B cell (primary cell): ENCODE results near the gene RPF1. TPM values are rescaled to one million over a fixed set of nuclear protein-coding genes. Genes with fewer than 3 reads are reported as not detected.

Source experiments
- ATAC-seq: fragments of 200-7000 bp; cut with Tn5 transposase; one replicate; pipeline ENCODE4 v1.10.0; 2021; ENCODE audit warnings: low read depth, mild to moderate bottlenecking, moderate number of reproducible peaks, moderate library complexity
- CTCF ChIA-PET: fragments of 350-600 bp; sonication (Branson Sonifier 250); formaldehyde crosslinking; loops from one replicate; lab custom pipeline; 2021; ENCODE audit warnings: antibody characterized with exemption, inconsistent platforms; lab: Charles Lee
- POLR2A ChIA-PET: fragments of 350-600 bp; sonication (Branson Sonifier 250); formaldehyde crosslinking; loops from one replicate; lab custom pipeline; 2021; ENCODE audit warnings: antibody characterized with exemption; lab: Charles Lee
- DNase-seq: peaks from one replicate; pipeline ENCODE4 v3.0.0; 2013
- H2AFZ ChIP-seq: 2 replicates; pipeline ENCODE4 v1.6.1; 2012; ENCODE audit warnings: mild to moderate bottlenecking, low read depth, low read length; ENCODE audit not compliant: insufficient read depth, poor library complexity, severe bottlenecking
- H3K27ac ChIP-seq, 2 donors: 1 replicate in 1 of 2; 2 replicates in 1 of 2; pipeline ENCODE4 v1.5.1; 2012 to 2013; ENCODE audit warnings: low read length in 2 of 2, mild to moderate bottlenecking in 2 of 2, moderate library complexity in 1 of 2
- H3K27me3 ChIP-seq, 4 experiments: fragments of 200-600 bp in 1 of 4; sonication (generic) in 1 of 4; replicated peaks in 1 of 4; 1 replicate in 2 of 4; 2 replicates in 2 of 4; pipeline versions ENCODE4 v1.6.1 to v1.7.0; 2013 to 2016; ENCODE audit warnings: low read length in 3 of 4, mild to moderate bottlenecking in 2 of 4, mixed read lengths in 1 of 4, moderate library complexity in 1 of 4; ENCODE audit not compliant: insufficient read depth in 4 of 4, control insufficient read depth in 3 of 4; ENCODE audit errors: control extremely low read depth in 1 of 4
- H3K36me3 ChIP-seq, 2 experiments: replicated peaks in 1 of 2; 1 replicate in 1 of 2; 2 replicates in 1 of 2; pipeline versions ENCODE4 v1.6.1 to v1.7.1; 2013; ENCODE audit warnings: low read length in 1 of 2; ENCODE audit not compliant: insufficient read depth in 2 of 2, control insufficient read depth in 1 of 2; ENCODE audit errors: control extremely low read depth in 1 of 2, extremely low read depth in 1 of 2
- H3K4me1 ChIP-seq, 2 donors: fragments of 200-600 bp in 1 of 2; sonication (generic) in 1 of 2; 1 replicate in 1 of 2; 2 replicates in 1 of 2; pipeline versions ENCODE4 v1.5.1 to v1.6.1; 2013 to 2017; ENCODE audit warnings: low read length in 2 of 2; ENCODE audit not compliant: control insufficient read depth in 2 of 2, insufficient read depth in 2 of 2
- H3K4me2 ChIP-seq: replicated peaks from 2 replicates; pipeline ENCODE3; 2012; ENCODE audit warnings: mild to moderate bottlenecking, low read depth, low read length; ENCODE audit not compliant: poor library complexity, severe bottlenecking
- H3K4me3 ChIP-seq, 5 experiments: fragments of 200-600 bp in 1 of 5; sonication (generic) in 1 of 5; 1 replicate in 3 of 5; 2 replicates in 2 of 5; pipeline versions ENCODE4 v1.5.1 to v1.7.0; 2011 to 2016; ENCODE audit warnings: low read length in 4 of 5, mild to moderate bottlenecking in 4 of 5, low read depth in 2 of 5, control low read depth in 1 of 5, moderate library complexity in 1 of 5; ENCODE audit not compliant: insufficient read depth in 1 of 5; ENCODE audit errors: control extremely low read depth in 1 of 5, extremely low read depth in 1 of 5
- H3K79me2 ChIP-seq: fragments of 200-600 bp; sonication (generic); one replicate; pipeline ENCODE4 v1.6.0; 2016; ENCODE audit warnings: low read length; ENCODE audit not compliant: control insufficient read depth, insufficient read depth
- H3K9ac ChIP-seq: fragments of 200-600 bp; sonication (generic); 2 replicates; pipeline ENCODE4 v1.6.1; 2017; ENCODE audit warnings: mild to moderate bottlenecking, low read length, moderate library complexity
- H3K9me3 ChIP-seq, 3 donors: one replicate each; pipeline versions ENCODE4 v1.6.1 to v1.7.1; 2013; ENCODE audit warnings: low read length in 2 of 3; ENCODE audit not compliant: control insufficient read depth in 2 of 3, insufficient read depth in 1 of 3; ENCODE audit errors: control extremely low read depth in 1 of 3
- H4K20me1 ChIP-seq: 2 replicates; pipeline ENCODE4 v1.6.0; 2012; ENCODE audit warnings: mild to moderate bottlenecking, low read length; ENCODE audit not compliant: insufficient read depth, control insufficient read depth, poor library complexity, severe bottlenecking
- H3K27ac Mint-ChIP-seq: one replicate; pipeline ENCODE4 v1.8.0; 2021; ENCODE audit warnings: mixed read lengths
- H3K27me3 Mint-ChIP-seq: one replicate; pipeline ENCODE4 v1.8.0; 2021; ENCODE audit warnings: mixed read lengths
- H3K4me1 Mint-ChIP-seq: one replicate; pipeline ENCODE4 v1.8.0; 2021; ENCODE audit warnings: mixed read lengths
- H3K4me3 Mint-ChIP-seq: one replicate; pipeline ENCODE4 v1.8.0; 2021; ENCODE audit warnings: mixed read lengths
- H3K9me3 Mint-ChIP-seq: one replicate; pipeline ENCODE4 v1.8.0; 2022; ENCODE audit warnings: mixed read lengths; ENCODE audit not compliant: insufficient read depth
- CTCF ChIP-seq: fragments of 200-600 bp; IDR thresholded peaks from one replicate; pipeline ENCODE4 v1.8.0; 2022; ENCODE audit warnings: antibody characterized with exemption, mild to moderate bottlenecking
- WGBS: methylation state at CpG from one replicate; pipeline ENCODE4 v1.1.5; 2013; ENCODE audit warnings: missing lambda C conversion rate; ENCODE audit not compliant: insufficient coverage; 5-methylcytosine and 5-hydroxymethylcytosine counted together
- intact Hi-C: fragments of 100-400 bp; cut with micrococcal nuclease; formaldehyde crosslinking; loops from one replicate; pipeline ENCODE4 v1.10.0; 2022
- polyA minus RNA-seq: library from RNA; depleted of rRNA, polyadenylated mRNA; stranded (reverse); fragments of >200 nt; gene quantifications from 2 replicates; pipeline ENCODE4 v1.2.3, GENCODE V29; 2012
- polyA plus RNA-seq: library from polyadenylated mRNA; depleted of rRNA; stranded (reverse); fragments of >200 nt; gene quantifications from 2 replicates; pipeline ENCODE4 v1.2.3, GENCODE V29; 2012
- total RNA-seq, 2 donors: library from RNA; stranded (reverse); fragments of 120-200 nt in 1 of 2; gene quantifications; 1 replicate in 1 of 2; 2 replicates in 1 of 2; pipeline versions ENCODE4 v1.2.3 to v1.2.4, GENCODE V29; 2013 to 2022

RPF1 gene
- total RNA-seq (38.8 and 40.2 TPM in 2 replicates), polyA plus RNA-seq (15.5 and 26.9 TPM in 2 replicates), polyA minus RNA-seq (19.0 and 19.1 TPM in 2 replicates)
- 57.1 TPM for total RNA-seq (2013)

DNA sequence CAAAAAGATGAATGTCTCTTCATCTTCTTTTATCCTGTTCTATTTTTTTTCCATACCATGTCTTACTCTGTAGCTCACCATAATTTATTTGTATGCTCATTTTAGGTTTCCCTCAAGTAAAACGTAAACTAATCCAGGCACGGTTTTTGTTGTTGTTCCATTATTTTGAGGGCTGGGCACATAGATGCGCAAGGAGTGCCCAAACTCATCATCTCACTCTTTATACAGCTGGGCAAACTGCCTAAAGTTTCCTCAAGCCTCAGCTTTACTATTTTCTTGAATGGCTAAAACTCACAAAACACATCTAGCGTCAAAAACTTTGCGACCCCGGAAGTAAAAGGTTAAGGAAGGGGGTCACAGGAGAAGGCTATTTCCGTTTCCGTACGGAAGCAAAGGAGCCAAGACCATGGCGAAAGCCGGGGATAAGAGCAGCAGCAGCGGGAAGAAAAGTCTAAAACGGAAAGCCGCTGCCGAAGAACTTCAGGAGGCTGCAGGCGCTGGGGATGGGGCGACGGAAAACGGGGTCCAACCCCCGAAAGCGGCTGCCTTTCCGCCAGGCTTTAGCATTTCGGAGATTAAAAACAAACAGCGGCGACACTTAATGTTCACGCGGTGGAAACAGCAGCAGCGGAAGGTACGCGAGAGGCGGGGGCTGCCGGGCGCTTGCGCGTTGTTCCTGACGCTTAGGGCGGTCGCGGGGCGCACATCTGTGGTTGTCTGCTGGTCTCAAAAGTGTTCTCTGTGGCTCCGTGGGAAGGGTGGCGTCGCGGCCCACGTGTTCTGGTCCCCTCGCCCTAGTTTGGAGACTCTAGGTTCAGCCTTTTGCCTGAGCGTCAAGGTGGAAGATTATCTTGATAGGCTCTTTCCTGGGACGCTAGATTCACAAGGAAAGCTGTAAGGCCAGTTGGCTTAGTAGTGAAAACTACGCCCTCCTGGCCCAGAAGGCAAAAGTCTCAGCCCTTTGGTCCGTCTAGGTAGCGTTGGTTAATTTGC, at the start of gene RPF1:
TSS of gene RPF1 (plus strand) at position 391 of the 993 bp plus-strand sequence. CDS start at position 407, 16 bp downstream.
- WGBS: under 1% methylated on average over 44 of the region's 51 CpGs
- H3K4me3 Mint-ChIP-seq: peak within 1 kb of the TSS; percentile 94
- H3K27me3 Mint-ChIP-seq: peaks cover 30% of the 10 kb centered on the region
- intact Hi-C loops: loop anchor here (1.0 to 10.0 kb wide), 5 partner anchors 8 to 516 kb away; partner anchors contain the start of genes CTBS, GNG5, MCOLN2 and SPATA1
- Histone ChIP-seq H3K4me2 (peak within 1 kb of the TSS; percentile 80), H3K36me3 (peaks cover 0 to 14% of the 10 kb centered on the region in 2 experiments), H3K9ac (peak within 1 kb of the TSS; percentile 70), H3K4me1 (peaks cover 19 to 32% of the 10 kb centered on the region in 2 donors), H3K9me3 (peaks cover 5 to 10% (median 9%) of the 10 kb centered on the region in 3 donors), H3K27ac (peak within 1 kb of the TSS; percentile 78 to 81), H3K27me3 (peaks cover 0 to 24% (median 14%) of the 10 kb centered on the region in 4 experiments), H3K79me2 (peaks cover 55% of the 10 kb centered on the region), H4K20me1 (peaks cover 18% of the 10 kb centered on the region), H3K4me3 (peak within 1 kb of the TSS; percentile 66 to 90 (median 88)), H2AFZ (peak within 1 kb of the TSS; percentile 81)
- peaks cover 40% of the 10 kb centered on the region for H3K4me1 Mint-ChIP-seq
- TF ChIP-seq CTCF: no peak
- ATAC-seq: peak; percentile 95
- DNase-seq: peak; percentile 88
- H3K27ac Mint-ChIP-seq: peak within 1 kb of the TSS; percentile 91
- H3K9me3 Mint-ChIP-seq: peaks cover 8% of the 10 kb centered on the region
- CTCF ChIA-PET: interaction anchor here (0.8 to 1.8 kb wide), 8 partner anchors 11 to 337 kb away, joined by 3 to 7 read pairs (median 4); partner anchors contain the start of genes CTBS, GNG5, PRKACB and SPATA1
- POLR2A ChIA-PET: interaction anchor here (0.6 to 3.6 kb wide), 3 partner anchors 27 to 114 kb away, joined by 3 to 13 read pairs (median 4); partner anchors contain the start of genes CTBS, GNG5 and SPATA1
